Cardiac septum (tissue), 1 donor: ENCODE measurements around the gene PDZD7. TPM values are rescaled to one million over a fixed set of nuclear protein-coding genes. Genes with fewer than 3 reads are reported as not detected.
"Not testable (repeated sequence)": the region's sequence is repeated elsewhere in the genome, so short reads cannot be mapped to it uniquely, and the experiment has no call there.

Experiments used
- DNase-seq: peaks from one replicate; pipeline ENCODE4 v3.0.0-alpha.2; 2020; ENCODE audit warnings: low spot score
- intact Hi-C: fragments of 100-400 bp; cut with DNase I; formaldehyde crosslinking; loops from one replicate; pipeline ENCODE4 v1.14.0; 2022
- total RNA-seq: library from RNA; stranded (reverse); fragmentation: NEBNext Ultra II Directional; extraction: Animal tissue kit (Norgen Biotek cat#: 25700); gene quantifications from one replicate; pipeline ENCODE4 v1.2.1, GENCODE V29; 2021
- donor health status: DM: no; HTN: no; CAD: no.

PDZD7 gene
- total RNA-seq, 1 donor from 2014 or later = 0.40 TPM

DNA sequence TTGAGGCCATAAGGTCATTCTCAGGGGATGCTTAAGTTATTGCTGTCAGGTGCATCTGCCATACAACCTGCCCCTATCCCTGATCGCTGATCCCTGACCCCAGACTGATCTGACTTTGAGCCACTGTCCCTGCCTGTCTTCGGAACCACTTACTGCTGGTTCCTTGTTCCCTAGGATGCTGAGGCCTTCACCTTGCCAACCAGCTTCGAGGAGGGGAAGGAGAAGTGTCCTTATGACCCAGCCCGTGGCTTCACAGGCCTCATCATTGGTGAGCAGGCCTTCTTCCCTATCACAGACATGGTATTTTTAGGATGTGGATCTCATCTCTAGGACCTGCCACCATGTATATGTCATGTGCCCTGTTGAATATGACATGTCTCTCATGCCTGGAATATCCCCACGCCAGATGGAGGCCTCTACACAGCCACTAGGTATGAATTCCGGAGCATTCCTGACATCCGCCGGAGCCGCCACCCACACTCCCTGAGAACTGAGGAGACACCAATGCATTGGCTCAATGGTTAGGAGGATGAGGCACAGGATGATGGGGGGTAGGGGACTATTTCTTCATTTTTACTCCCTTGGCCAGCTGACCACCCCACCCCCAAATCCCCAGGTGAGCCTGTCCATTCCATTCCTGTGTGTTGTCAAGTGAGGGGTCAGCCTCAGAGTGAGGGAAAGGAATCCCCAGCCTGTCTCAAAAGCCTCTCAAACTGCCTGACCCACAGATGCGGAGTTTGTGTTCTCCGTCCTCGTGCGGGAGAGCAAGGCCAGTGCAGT, 52.6 kb downstream of the PDZD7 start:
- no peak for DNase-seq
- intact Hi-C loops = no loop called here

DNA sequence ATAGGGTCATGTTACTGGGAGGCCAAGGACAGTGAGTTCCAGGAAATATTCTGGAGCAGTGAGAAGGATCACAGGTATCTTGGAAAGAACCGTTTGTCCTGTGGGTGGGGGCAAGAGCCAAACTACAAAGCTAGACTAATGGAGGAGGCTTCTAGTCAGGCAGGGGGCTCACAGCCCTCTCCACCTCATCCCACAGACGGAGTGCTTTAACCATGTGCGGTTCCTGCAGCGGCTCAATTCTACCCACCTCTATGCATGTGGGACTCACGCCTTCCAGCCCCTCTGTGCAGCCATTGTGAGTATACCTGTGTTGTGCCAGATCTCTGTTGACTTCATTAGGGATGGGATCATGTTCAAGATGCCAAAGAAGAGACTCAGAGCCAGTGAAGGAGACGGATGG, 53.5 kb downstream of the PDZD7 start:
- intact Hi-C loops = no loop called here
- DNase-seq = no peak

DNA sequence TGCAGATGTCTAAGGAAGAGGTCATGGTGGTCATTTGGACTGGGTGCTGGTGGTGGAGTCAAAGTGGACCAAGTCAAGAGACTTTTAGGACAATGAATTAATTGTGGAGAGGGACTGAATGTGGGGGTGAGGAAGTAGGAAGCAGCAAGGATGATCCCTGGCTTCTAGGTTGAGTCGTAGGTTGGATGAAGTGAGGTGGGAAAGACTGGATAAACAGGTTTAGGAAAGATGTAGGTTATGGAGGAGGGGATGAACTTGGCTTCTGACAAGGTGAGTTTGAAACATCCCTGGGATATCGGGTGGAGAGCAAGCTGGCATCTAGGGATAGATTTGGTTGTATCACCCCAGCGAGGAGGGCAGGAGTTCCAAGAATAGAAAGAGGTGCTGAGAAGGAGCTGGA, 54.0 kb downstream of the PDZD7 start:
- DNase-seq = no peak
- intact Hi-C loops = no loop called here

DNA sequence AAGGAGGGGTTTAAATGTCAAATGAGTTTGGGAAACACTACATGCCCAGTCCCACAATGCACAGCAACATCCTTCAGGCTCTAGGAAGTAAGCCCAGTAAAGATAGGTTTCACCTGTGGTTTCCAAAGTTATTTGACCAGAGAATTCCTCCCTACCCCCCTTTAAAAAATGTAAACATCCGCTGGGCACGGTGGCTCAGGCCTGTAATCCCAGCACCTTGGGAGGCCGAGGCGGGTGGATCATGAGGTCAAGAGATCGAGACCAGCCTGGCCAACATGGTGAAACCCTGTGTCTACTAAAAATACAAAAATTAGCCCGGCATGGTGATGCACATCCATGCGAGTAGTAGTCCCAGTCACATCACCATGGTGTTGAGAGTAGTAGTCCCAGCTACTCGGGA, 55.5 kb downstream of the PDZD7 start:
- DNase-seq, intact Hi-C loops: not testable (repeated sequence)

DNA sequence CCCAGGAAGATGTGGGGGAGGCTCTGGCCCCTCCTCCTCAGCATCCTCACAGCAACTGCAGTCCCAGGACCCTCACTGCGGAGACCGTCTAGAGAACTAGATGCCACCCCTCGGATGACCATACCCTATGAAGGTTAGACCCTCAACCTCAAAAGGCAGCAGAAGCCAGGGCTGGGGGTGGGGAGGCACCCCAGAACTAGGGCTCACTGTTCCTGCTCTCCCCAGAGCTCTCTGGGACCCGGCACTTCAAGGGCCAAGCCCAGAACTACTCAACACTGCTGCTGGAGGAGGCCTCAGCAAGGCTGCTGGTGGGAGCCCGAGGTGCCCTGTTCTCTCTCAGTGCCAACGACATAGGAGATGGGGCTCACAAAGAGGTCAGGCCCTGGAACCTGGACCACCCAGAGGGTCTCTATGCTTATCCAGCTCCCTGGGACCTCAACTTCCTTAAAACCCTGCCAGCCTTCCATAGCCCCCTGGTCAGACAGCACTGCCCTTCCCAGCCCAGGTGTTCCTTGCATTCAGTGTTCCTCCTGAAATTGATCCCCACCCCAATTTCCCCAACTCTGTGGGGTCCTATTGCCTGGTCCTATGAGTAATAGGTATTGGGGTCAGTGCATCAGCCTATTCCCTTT, 57.9 kb downstream of the PDZD7 start:
- intact Hi-C loops = no loop called here
- DNase-seq = no peak

DNA sequence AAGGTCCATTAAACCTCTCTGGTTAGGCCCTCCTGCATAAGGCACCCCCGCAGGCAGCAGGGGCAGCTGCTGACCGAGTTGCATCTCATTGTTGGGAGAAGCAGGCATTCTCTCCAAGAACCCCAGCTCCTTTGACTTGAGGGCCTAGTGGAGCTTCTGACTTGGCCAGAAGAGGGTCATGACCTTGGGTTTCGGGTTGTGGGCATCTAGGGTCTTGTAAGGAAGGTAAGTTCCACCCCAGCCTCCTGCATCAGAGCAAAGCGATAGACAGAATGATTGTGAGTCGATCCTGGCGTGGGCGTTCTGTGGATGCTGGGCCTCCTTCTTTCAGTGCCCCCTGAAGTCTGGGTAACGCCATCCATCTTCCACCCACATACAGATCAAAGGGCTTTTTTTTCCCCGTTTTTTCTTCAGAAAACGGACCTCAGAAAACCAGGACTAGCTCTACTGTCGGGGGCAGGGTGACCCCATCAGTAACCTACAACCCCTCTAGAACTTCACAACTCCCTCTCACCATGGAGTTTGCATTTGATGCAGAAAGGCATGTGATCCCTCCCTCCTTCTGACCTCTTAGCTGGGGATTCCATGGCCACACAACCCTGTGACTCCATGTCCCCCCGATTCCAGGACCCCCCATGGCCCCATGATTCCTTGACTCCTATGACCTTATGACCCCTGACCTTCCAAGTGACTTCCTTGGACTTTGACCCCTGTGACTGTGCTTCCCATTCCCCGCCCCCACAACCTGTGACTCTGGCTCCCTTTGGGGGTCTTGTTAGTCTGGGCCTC, 58.6 kb downstream of the PDZD7 start:
- no peak for DNase-seq
- intact Hi-C loops = no loop called here

DNA sequence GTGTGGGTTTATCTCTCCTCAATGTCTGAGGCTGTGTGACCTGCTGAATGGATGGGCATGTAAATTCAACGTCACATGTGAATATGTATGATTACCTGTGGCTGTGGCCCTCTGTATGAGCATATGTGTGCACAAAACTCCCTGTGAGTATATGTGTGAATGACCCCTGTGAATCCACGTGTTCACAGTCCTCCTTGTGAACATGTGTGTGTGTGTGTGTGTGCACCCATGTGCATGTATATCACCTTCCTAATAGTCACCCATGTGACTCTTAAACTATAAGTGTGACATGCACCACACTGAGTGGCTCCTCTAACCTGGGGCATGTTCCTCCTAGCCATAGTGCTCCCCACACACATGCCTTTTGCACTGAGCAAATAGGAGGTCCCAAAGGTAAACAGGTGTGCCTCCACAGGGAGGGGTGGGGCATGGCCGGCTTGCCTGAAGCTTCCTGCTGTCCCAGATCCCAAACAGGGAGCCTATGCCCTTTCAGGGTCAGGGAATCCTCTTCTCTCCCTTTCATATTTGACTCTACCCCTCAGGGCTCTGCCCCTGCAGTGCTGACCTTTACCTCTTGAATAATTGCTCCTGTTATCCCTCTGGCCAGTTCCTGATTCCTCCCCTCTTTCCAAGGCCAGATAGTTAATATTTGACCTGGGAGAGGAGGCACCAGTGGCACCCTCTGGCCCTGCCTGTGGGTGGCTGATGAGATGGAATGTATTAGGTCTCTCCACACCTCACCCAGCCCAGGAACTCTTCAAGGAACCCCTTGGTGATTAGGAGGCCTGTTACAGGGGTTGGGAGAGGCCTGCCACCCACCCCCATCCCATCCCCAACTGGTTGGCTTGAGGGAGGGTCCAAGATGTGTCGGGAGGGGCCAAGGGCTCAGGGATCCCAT, 59.8 kb downstream of the PDZD7 start:
- no peak for DNase-seq
- intact Hi-C loops = no loop called here

DNA sequence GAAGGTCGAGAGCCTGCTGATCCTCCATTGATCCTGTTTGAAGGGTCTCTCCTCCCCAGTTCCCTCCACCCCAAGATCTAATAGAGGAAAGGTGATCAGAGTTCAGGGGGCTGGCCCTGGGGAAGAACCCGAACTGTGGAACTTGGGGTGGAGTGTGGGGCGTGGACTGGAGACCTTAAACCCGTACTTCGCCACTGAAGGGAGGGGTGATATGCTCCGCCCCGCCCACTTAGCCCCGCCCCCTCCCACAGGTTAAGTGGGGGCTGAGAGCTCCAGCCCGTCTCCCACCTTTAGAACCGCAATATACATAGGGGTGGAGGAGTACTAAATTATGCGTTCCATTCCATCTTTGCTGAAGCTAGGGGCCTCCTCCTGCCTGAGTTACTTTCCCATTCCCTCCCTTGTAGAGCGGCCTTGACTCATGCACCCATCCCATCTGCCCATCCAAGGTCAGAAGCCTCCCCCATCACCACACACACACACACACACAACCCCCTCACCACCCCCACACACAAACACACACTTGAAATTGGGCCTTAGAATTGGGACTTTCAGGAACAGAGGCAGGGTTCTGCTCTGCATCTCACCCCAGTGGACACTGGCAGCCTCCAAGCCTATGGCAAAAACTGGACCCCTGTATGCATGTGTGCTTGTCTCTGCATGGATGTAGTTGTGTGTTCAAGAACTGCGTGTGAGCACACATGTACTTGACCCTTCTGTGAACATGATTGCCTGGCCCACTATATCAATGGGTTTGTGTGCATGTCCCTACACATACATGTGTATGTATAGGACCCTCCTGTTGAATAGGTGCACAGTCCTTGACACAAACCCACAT, 60.6 kb downstream of the PDZD7 start:
- intact Hi-C loops = no loop called here
- DNase-seq = no peak

DNA sequence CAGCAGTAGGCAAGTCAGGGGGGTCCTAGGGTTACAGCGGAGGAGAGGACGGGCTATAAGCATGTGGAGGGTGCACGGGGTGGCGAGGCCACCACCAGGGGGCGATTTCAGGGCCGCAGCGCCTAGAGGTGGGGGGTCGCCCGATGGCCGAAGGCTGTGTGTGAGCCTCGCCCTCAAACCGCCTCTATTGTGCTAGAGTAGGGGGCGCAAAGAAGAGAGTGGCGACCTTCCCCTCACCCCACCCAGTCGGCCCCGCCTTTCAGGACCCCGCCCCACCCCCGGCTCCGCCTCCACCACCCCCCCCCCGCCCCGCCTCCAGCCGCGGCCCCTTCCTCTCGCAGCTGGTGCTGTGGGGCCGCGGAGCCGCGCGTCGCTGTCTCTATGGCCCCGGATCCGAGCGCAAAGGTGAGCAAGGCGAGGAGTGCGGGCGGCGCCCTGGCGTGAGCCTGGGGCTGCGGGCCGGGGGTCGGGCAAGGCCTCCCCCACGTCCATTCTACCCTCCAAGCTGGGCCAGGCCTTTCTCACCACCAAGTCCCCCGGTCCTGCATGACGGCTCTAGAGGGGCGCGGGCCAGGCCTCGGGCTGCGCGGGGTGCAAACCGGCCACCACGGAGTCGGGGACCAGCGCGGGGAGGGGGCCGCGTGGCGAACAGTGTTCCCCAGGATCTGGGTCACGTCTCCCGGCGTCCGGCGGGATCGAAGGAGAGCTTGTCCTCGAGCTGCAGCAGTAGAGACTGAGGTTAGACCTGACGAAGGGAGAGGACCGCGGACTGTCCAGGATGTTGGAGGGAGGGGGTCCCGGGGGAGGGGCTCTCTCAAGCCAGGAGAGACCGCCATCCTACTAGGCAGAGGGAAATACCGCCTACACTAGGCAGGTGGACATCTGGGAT, 61.5 kb downstream of the PDZD7 start, which contains the start of gene SEMA4G:
TSS of gene SEMA4G (plus strand) at position 318 of the 889 bp plus-strand sequence. CDS start 3,409 bp downstream, outside the sequence.
- intact Hi-C loops = loop anchor here (2.0 kb wide), 1 partner anchor 45 kb away; no protein-coding TSS in a partner anchor
- DNase-seq = no peak

DNA sequence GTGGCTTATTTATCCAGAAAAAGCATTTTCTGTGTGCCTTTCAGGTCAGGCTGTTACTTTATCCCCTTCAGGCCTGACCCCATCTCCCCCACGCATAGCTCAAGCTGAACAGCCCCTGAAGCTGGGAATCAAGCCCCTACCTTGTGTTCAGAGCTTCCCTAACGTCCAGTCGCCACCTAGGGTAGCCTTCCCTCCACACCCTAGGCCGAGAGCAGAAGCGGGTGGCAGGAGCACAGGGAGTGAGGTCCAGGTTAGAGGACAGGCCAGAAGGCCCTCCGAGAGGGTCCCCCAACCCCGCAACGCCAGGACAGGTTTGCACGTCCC, 62.1 kb downstream of the PDZD7 start:
- no peak for DNase-seq
- intact Hi-C loops = loop anchor here (2.0 kb wide), 1 partner anchor 46 kb away; no protein-coding TSS in a partner anchor

DNA sequence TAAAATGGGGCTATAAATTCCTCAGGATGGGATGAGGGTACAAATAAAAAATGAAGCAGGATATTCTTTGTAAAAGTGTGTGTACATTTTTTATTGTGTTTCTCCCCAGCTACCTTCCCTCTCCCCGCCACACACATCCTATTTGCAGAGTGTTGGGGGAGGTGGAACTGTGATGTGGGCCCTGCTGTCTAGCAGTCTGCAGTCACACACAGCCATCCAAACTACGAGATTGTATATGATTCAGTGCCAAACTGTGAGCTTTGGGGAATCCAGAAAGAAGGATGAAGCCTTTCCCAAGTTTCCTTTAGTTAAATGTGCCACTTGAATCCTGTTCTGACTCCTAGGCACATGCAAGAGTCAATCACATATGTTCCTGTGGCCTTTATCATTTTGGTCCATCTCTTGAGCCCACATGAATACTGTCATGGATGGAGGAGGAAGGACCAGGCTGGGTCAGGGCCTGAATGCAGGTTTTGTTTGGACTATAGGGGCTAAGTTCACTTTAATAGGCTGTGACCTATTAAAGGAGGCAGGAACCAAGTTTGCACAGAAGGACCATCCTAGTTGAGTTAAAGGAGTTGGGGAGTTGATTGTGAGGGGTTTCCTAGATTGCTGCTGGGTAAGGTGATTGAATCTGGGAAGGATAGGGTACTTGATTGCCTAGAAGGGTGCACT, 62.7 kb downstream of the PDZD7 start:
- intact Hi-C loops = loop anchor here (2.0 kb wide), 1 partner anchor 47 kb away; no protein-coding TSS in a partner anchor
- no peak for DNase-seq

DNA sequence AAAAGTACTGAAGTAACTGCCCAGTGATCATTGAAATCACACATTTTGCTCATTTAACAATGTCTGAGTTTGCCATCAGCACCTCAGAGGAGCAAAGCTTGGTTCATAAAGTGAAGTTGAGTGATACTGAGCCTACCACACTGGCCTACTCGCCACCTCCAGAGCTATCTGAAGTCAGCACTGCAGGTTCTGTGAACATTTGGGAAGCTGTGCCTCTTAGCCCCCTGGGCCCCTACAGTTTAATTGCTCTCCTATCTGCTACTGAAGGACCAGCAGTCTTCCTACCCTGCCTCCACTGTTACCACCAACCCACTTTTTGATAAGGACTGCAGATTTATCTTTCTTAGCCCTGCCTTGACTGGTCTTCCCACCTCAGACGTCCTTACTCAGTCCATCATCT, 63.6 kb downstream of the PDZD7 start:
- no peak for DNase-seq
- intact Hi-C loops = no loop called here

DNA sequence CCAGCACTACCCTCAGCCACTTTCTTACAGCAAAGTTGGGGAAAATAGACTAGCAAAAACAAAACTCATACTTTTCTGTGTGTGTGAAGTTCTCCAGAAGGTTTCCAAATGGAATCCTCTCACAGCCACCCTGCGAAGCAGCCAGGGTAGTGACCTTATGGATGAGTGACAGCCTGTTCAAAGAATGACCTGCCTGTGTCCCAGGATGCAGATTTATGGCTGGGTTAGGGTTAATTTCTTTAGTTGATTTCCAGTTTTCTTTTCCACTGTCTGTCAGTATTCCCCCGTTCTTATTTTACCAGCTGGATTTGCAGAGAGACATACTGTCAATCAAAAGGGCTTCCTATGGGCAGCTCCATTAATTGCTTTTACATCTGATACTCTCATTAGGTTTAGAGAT, 64.0 kb downstream of the PDZD7 start:
- intact Hi-C loops = no loop called here
- DNase-seq = no peak

DNA sequence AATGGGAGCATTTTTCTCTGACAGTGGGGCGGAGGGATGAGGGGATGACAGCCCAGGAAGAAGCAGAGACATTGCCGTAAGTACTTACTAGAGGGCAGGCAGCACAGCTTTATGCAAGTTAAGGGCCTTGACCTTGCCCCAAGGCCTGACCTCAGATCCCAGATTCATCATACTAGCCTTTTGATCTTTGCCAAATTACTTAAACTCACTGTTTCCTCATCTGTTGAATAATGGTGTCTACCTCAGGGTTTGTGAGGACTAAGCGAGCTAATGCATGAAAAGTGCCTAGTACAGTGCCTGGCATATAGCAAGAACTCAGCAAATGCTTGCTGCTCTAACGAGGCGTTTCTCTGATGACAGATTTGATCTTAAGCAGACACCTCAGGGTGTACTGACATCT, 65.1 kb downstream of the PDZD7 start:
- intact Hi-C loops = no loop called here
- no peak for DNase-seq

DNA sequence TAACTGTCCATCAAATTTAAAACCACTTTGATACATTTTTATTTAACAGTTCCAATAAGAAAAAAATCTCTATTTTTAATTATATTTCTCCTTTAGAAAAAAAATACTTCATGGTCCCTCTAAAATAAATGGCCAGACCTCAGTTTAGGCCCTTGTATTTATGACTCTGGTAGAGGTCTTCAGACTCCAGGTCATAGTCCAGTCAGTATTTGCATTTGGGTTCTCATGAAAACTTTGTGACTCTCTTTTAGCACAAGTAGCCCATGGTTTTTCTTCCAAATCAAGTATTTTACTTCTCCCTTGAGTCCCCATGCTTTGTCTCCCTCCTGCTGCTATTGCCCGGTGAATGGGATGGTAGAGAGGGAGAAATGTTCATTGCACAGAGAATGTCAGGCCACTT, 67.1 kb downstream of the PDZD7 start:
- no peak for DNase-seq
- intact Hi-C loops = no loop called here

DNA sequence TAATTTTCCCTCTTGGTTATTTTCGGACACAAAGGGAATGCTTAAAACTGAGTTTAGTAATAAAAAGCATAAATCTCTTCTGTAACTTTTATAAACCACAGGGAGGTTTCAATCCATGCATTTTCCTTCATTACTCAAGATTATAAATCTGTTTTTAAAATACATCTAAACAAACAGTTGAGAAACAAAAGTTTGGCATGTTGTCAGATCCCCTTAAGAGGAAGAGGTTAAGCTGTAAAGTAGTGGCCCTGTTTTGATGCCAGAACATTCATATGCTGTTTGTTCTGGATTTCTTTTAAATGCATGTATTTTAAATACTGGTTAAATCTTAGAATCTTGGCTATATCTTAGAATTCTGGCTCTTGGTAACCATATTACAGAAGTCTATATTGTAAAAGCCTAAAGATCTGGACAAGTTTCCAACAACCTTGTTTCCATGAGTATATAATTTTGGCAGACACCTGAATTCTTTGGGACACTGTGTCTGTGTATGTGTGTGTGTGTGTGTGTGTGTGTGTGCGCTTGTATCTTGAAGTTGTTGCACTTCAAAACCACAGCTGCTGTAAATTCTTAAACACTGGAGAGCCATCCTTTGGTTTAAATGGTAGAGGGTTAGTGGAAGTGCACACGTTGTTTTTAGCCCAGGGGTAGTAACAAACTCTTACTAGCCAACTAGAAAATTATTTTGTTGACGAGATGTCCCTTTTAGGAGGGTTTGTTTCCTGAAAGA, 68.4 kb downstream of the PDZD7 start:
- intact Hi-C loops = no loop called here
- no peak for DNase-seq
